Loucy (cell line): Measurements from ENCODE around the gene CD4.

Experiments used
- EZH2phosphoT487 ChIP-seq: fragments of 200-600 bp; IDR thresholded peaks from 2 replicates; pipeline ENCODE4 v1.6.1; 2018; ENCODE audit warnings: antibody characterized with exemption, mild to moderate bottlenecking, moderate library complexity, borderline replicate concordance
- TF ChIP-seq, protein P1 (sequence below): fragments of 200-600 bp; sonication (generic); conservative IDR thresholded peaks from 2 replicates; pipeline ENCODE4 v1.5.1; 2014; ENCODE audit warnings: mild to moderate bottlenecking, antibody characterized with exemption, low read length

GRCh38 chr12:6840761-6841515 is 51.6 kb downstream of the CD4 start, which contains the start of gene GNB3:
- TF ChIP-seq, protein P1, sequence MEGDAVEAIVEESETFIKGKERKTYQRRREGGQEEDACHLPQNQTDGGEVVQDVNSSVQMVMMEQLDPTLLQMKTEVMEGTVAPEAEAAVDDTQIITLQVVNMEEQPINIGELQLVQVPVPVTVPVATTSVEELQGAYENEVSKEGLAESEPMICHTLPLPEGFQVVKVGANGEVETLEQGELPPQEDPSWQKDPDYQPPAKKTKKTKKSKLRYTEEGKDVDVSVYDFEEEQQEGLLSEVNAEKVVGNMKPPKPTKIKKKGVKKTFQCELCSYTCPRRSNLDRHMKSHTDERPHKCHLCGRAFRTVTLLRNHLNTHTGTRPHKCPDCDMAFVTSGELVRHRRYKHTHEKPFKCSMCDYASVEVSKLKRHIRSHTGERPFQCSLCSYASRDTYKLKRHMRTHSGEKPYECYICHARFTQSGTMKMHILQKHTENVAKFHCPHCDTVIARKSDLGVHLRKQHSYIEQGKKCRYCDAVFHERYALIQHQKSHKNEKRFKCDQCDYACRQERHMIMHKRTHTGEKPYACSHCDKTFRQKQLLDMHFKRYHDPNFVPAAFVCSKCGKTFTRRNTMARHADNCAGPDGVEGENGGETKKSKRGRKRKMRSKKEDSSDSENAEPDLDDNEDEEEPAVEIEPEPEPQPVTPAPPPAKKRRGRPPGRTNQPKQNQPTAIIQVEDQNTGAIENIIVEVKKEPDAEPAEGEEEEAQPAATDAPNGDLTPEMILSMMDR: no peak
- TF ChIP-seq EZH2phosphoT487: no peak
